NCI-H1417 treated with DMSO at 0.1 percent for 48 hours (cell line): ENCODE measurements around the gene PNPLA3.

ENCODE experiments used
- DNase-seq: peaks from one replicate; lab custom pipeline; 2025; lab: John Stamatoyannopoulos, UW

Gene PNPLA3

DNA sequence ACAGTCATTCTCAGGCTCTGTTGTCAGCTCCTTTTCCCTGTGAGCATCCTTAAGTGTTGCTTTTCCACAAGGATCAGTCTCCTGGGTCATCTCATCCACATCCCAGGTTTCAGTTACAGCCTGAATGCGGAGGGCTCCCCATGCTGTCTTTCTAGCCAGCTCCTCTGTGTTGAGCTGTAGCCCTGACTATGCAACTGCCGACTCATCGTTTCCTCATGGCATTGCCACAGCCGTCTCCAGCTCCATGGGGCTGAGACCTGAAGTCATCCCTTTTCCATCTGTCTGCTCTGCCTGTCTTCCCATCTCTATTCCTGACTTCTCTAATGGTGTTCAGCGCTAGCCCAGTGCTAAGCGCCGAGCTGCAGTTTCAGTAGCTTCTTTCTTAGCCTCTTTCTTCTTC is 43.5 kb downstream of the PNPLA3 start:
- DNase-seq, result no peak

GRCh38 chr22:43968614-43969013 is 45.0 kb downstream of the PNPLA3 start:
- no peak for DNase-seq

GRCh38 chr22:43969021-43969878 is 45.6 kb downstream of the PNPLA3 start:
- DNase-seq, result no peak

DNA sequence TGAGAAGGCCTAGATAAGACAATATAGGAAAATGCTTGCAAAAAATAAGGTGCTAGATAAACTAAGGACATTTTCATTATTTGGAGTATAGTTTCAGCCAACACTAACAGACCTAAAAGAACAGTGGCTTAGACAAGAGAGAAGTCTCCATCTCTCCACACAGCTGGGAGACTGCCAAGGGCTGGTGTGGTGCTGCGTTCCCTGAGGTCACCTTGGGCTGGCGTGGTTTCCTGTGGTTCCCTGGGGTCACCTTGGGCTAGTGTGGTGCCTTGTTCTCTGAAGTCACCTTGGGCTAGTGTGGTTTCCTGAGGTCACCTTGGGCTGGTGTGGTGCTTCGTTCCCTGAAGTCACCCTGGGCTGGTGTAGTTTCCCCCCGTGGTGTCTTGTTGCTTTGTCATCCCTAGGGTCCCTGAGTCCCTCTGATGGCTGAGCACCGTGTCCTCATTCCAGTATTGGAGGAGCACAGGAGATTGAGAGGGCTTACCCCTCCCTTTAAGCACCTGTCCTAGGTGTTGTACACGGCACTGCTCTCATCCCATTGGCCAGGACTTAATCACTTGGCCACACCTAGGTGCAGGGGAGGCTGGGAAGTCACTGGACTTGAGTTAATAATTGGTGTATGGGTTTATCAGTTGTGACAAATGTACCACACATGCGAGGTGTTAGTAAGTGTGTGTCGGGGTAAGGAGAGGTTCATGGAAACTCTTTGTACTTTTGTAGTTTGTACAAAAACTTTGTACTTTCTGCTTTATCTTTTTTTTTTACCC is 46.6 kb downstream of the PNPLA3 start:
- no peak for DNase-seq

DNA sequence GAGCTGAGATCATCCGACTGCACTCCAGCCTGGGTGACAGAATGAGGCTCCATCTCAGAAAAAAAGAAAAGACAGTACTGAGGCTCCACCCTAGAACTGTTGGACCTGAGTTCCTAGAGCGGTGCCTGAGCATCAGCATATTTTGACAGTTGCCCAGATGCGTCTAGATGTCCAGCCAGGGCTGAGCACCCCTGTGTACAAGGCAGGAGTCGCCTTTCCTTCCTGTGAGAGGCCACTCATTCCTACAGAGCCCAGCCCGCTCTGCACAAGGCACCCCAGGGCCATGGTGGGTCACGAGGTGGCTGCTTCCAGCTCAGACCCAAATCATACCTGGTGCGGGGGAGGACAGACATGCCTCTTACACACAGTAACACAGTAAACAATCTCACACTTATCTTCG is 47.5 kb downstream of the PNPLA3 start:
- DNase-seq, result no peak

DNA sequence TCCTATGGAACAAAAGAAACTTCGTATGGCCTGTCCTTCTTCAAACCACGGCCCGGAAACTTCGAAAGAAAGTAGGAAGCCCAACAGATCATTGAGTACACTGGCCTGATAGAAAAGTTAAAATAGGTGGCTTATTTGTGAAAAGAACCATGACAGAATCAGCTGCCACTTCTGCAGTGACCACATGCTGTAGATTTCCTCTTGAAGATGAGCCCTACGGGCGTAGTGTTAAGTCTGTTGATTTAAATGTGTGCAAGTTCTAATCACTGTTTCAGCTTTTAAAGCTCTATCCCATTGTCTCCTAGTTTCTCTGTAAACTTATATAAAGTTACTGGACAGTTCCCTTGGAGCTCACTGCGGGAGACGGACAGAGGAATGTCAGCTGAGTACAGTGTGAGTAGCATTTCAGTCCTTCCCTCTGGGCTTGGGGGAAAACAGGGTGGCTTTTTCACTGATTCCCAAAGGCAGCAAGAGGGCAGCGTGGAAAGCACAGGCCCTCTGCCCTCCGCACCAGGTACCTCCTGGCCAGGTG is 49.4 kb downstream of the PNPLA3 start:
- DNase-seq, result no peak

DNA sequence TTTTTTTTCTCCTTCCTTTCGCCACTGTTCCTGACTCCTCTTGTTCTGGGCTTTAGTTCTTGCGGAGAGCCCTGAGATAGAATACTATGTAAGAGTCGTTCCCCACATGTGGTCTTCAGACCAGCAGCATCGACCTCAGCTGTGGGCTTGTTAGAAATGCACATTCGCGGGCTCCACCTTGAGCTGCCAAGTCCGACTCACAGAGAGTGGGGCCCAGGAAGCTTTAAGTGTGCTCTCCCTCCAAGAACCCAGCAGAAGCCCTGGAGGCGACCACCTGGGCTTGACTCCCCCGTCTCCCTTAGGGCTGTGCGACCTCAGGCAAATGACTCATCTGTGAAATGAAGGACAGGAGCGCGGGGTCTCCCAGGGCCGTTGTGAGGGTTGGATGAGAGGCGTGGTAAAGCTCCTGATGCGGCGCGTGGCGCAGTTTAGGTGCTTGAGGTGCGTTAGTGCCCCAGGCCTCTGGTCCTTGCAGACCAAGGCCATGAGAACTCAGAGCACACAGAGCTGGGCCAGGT is 50.5 kb downstream of the PNPLA3 start:
- no peak for DNase-seq

- no peak for DNase-seq
These were observed 51.4 kb downstream of the PNPLA3 start for GRCh38 chr22:43975041-43975440.

GRCh38 chr22:43976861-43977795 is 53.5 kb downstream of the PNPLA3 start:
- no peak for DNase-seq

DNA sequence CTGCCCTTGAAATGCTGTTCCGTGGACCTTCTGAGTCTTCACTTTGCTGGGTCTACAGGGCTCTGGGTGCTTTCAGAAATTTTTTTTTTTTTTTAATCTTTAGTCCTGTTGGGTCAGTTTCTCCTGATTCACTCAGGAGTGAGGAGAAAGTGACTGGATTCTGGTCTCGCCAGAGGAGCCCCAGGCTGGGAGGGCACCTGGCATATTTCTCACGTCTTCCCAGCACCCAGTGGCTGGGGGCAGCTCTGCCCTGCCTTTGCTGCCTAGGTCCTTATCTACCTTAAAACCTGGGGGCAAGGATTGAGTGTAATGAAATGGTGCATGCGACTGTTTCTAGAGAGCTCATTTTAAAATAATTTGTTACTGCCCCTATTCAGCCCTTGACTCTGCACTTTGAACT is 55.0 kb downstream of the PNPLA3 start:
- no peak for DNase-seq

DNA sequence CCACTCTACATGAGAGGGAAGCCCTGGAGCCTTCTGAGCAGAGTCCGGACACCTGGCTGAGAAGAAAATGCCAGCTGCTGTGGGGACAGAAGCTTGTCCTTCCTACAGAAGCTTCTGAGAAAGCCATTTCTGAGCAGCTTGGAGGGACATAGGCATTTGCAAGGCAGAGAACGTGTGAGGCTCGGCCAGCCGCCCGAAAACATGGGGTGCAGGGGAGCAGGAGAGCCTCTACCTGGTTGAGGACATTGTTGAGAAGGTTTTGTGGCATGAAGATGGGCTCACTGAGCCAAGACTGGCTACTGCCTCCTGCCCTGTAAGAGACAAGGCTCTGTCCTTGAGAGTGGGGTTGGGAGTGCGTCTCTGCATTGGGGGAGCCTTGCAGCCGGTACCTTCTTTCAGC is 57.0 kb downstream of the PNPLA3 start:
- DNase-seq, result no peak

- no peak for DNase-seq
These were observed 57.4 kb downstream of the PNPLA3 start for GRCh38 chr22:43980996-43981395.

GRCh38 chr22:43983808-43984207 is 60.2 kb downstream of the PNPLA3 start:
- no peak for DNase-seq

GRCh38 chr22:43985532-43985931 is 61.9 kb downstream of the PNPLA3 start:
- no peak for DNase-seq

- DNase-seq, result no peak
These were observed 64.7 kb downstream of the PNPLA3 start for GRCh38 chr22:43988116-43988820.

DNA sequence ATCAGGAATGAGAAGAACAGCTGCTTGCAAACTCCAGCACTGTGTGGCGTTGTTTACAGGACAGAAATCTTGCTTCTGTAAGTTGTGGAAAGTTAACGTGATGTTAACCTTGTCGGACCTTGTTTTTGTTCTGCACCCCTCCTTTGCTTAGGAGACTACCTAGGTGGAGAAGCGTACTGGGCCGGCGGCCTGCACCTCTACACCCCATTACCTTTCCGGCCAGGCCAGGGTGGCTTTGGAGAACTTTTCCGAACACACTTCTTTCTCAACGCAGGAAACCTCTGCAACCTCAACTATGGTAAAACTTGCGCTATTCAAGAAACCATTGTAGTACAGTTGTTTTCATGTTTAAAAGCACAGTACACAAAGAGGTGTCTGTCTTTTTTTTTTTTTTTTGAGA is 65.4 kb downstream of the PNPLA3 start:
- no peak for DNase-seq

DNA sequence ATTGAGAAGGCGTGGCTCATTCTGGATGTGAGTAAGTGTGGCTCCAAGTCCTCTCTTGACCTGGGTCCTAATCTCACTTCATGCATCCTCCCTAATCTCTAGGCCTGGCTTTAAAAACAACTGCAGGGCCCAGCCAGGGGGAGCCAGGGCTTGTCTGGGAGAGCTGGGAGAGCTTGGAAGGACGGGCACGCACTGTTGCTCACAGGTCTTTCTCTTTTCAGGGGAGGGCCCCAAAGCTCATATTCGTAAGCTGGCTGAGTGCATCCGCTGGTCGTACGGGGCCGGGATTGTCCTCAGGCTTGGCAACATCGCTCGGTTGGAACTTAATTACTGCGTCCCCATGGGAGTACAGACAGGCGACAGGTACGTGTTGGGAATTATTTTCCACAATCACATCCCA is 66.4 kb downstream of the PNPLA3 start:
- DNase-seq, result peak; percentile 1

DNA sequence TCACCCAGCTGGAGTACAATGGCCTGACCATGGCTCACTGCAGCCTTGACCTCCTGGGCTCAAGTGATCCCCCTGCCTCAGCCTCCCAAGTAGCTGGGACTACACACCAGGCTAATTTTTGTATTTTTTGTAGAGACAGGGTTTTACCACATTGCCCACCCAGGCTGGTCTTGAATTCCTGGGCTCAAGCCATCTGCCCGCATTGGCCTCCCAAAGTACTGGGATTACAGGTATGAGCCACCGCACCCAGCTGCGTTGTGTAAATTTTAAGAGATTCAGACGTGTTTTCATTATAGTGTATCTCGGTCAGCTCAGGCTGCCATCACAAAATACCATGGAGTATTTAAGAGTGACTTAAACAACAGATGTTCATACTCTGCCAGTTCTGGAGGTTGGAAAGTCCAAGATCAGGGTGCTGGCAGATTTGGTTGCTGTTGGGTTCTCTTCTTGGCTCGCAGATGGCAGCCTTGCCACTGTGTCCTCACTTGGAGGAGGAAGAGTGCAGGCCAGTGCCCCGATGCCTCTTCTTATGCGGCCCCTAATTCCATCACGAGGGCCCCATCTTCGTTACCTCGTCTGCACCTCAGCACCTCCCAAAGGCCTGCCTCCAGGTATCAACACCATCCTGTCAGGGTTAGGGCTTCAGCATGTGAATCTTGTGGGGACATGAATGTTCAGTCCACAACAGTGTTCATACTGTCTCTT is 67.9 kb downstream of the PNPLA3 start:
- no peak for DNase-seq

- no peak for DNase-seq
These were observed 68.8 kb downstream of the PNPLA3 start for GRCh38 chr22:43992331-43992821.

- DNase-seq, result no peak
These were observed 69.6 kb downstream of the PNPLA3 start for GRCh38 chr22:43993072-43993760.
